HG03457 (cell line): ENCODE data around the gene MARVELD1.

Experiments
- ATAC-seq: cut with Tn5 transposase; IDR thresholded peaks from one replicate; pipeline ENCODE4 v1.9.1; 2021; ENCODE audit warnings: moderate number of reproducible peaks; ENCODE audit not compliant: unreplicated experiment

The MARVELD1 gene

DNA sequence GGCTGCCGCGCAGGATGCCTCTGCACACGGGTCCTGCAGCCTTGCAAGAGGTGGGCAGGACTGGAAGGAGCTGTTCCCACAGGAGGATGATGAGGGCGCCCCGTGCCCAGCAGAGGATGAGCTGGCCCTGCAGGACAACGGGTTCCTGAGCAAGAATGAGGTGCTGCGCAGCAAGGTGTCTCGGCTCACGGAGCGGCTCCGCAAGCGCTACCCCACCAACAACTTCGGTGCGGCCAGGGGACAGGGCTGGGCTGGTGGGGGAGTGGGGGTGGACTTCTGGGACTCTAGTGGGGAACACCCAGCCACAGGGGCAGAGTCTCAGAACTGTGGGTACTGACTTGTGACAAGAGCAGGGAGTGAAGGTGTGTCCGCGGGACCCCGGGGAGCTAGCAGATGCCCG is 39.4 kb downstream of the MARVELD1 start:
- no peak for ATAC-seq

DNA sequence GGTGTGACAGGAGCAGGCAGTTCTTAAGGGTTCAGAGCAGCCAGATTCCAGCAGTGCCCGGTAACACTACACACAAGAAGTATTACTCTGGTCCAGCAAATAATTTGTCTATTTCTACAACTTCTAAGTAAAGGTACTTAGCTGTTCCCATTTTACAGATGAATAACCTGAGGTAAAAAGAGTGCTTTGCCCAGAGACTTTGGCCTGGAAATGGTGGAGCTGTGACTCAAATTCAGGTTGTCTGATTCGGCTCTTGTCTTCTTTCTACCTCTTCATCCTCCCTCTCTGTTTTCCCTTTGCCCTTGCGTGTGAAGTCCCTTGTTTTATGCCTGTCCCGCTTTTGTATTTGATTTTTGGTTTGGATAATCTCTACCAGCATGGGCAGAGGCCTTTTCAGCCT is 41.2 kb downstream of the MARVELD1 start:
- no peak for ATAC-seq

DNA sequence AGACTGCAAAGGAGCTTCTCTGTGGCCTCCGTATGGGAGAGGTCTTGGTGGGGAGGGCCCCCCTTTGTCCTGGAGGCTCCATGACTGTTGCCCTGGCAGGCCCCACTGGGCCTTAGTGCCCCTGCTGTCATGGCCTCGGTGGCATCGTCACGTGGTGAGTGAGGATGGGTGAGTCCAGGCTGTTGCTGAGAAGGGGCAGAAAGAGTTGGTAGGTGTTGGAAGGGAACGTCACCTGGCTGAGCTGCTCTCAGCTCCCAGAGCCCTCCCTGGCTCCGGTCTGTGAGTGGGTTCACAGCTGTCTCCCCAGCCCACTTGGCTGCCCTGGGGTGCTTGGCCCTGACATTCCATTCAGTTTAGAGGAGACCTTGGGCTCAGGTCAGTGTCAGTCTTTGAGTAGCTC is 42.2 kb downstream of the MARVELD1 start:
- ATAC-seq: no peak

DNA sequence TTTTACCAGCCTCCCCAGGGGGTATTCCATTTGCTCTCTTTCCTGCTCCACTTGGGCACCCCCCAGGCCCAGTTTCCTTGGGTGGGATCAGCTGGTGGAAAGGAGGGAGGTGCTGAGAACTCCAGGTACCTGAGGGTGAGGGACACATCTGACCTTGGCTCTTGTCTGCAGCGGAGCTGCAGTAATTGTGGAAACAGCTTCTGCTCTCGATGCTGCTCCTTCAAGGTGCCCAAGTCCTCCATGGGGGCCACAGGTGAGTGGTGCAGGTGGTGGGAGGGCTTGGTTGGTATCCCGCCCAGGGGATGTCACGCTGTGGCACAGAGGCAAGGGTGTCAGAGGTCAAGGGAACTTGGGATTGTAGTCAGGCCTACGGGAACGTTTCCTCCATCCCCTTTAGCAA is 43.9 kb downstream of the MARVELD1 start:
- ATAC-seq: no peak

DNA sequence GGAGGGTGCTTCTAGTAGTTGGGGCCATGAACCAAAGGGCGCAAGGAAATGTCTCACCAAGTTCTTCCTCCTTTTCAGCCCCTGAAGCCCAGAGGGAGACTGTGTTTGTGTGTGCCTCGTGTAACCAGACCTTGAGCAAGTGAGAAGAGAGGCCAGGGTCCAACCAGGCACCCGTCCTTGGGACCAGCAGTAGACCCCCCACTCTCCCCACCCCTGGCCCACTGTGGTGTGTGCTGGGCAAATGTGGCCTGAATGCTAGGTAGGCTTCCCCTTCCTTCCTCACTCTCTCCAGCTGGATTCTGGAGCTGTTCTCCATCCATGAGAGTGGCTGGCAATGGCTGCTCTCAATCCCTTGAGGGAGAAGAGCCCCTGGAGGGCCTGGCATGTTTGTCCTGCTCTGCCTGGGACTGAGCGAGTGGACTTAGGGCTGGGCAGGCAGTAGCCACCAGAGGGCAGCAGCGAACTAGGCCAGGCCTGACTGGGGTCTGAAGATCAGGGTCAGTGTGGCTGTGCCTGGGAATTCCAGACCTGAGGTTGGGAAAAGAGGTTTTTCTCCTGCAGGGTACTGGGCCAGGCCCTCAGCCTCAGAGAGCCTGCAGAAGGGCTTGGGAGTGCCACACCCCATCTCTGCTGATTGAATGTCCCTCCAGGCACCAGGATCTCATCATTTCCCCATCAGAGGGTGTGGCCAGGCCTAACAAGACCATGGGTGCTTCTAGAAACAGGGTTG is 45.8 kb downstream of the MARVELD1 start:
- ATAC-seq: no peak

DNA sequence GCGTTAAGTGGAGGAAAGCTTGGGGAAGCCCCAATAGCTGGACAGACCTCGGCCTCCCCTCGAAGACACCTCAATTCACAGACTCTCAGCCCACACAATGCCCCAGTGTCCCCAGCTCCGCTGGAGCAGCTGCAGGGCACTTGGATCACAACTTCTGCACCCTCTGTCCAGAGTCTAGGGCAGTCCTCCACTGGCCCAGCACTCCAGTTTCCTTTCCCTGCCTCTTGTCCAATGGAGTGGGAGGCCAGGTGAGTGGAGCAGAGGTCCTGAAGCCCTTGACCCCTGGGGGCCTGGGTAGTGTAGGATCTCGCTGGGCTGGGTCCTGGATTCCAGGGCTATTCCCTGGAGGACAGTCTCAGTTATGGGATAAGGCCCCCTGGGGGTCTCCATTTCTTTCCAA is 46.4 kb downstream of the MARVELD1 start:
- no peak for ATAC-seq

DNA sequence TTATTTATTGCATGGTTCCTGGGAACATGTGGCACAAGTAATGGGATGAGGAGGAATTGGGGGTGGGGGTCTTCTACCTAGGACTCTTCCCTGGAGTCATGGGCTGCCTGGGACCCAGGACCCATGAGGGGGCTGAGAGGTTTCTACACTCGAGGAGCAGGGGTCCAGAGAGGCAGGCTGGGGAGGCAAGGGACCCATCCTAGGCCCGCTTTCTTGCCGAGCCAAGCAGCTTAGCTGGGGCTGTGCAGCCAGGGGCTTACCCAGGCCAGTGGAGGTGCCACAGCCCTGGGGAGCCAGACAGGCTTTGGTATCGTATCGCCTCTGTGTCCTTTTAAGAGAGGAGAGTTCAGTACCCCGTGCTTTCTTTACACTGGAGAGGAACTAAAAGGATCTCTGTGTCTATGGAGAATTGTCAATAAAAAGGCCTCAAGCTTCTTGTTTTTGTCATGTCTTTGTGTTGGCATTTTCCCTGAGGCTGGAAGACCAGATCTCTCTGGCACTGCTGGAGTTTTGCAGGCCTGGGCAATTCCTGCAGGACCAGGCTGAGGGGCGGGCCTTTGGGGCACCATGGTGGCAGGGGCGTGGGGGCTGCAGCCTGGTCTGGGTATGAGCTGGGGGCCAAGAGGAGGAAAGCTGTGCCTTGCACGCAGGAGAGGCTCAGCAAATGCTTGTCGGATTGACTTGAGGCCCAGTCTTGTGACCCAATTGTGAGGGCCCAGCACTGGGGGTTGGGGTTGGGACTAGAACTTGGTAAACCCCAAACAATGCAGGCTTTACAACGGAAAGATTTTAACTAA is 47.1 kb downstream of the MARVELD1 start:
- no peak for ATAC-seq

DNA sequence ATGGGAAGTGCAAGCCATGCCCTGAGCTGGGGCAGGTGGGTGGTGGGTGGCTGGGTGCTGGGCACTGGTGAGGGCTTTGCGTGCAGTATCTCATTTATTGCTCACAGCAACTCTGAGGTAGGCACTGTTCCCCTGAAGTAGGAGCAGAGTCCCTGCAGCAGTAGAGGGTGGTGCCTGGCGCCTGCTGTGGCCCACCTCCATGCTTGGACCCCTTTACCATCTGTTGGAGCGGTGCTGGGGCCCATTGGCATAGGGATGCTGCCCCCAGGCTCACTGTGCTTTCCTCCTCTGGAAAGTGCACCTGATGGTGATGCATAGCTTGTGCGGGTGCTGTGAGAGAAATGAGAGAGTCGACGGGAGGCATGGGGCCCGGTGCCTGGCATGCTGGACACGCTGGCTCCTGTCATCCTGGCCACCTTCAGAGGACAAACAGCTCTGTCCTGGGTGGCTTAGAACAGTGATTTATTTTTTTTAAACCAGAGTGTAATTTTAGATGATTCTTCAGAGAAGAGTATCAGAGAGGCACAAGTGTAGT is 47.9 kb downstream of the MARVELD1 start:
- ATAC-seq: no peak

DNA sequence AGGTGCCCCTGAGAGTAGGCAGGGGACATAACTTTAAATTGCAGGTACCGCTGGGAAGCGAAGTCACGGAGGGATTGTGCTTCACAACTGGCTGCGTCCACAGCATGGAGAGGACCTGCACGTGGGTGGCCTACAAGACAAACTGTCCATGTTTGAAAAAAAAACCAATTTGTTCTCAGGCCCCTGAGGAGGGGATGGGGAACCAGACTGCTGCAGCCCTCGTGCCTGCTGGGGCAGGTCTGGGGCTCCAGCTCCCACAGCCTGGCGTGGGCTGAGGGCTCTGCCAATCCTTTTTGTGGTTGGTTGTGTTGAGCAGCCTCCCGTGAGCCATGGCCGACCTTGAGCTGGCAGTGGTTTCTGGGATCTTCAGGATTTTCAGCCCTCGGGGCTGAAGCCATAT is 48.5 kb downstream of the MARVELD1 start:
- no peak for ATAC-seq

DNA sequence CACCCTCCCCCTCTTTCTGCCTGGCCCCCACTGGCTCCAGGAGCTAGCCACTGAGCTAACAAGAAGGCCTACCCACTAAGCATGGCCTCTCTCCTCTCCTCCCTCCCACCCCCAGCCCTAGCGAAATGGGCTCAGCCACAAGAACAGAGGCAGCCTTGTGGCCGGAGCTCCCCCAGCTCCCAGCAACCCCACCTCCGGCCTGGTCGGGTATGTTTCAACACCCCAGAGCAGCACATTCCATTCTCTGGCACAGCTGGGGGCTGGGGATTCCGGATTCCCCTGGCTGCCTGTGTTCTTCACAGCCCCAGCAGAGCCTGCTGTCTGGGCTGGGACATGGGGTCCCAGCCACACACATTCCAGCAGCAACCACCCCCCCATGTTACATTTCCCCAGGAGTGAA is 49.3 kb downstream of the MARVELD1 start:
- no peak for ATAC-seq

DNA sequence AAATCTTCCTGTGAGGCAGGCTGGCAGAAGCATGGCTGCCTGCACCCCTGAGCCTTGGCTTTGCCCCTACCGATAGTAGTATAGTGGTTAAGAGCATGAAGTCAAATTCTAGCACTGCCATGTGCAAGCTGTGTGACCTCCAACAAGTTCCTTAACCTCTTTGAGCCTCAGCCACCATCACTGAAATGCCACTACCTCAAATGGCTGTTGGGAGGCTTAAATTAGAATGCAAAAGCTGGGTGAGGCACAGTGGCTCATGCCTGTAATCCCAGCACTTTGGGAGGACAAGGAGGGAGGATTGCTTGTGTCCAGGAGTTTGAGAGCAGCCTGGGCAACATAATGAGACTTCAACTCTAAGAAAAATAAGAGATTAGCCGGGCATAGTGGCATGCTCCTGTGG is 49.9 kb downstream of the MARVELD1 start:
- ATAC-seq: no peak

DNA sequence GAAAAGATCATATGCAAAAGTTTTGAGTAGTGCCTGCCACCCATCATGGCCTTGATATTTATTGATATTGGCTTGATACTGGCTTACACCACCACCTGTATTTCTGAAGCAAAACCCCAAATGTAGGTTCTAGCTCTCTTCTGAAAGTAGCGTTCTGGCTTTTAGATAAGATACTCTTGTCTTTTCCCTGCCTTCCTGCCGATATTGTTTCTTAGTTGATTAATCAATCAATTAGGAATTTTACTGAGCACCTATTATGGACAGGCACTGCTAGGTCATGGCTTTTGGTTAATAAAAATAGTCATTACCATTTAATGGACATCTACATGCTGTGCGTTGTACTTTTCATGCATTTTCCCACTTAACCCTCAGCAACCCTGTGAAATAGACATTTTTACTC is 50.4 kb downstream of the MARVELD1 start:
- ATAC-seq: no peak

DNA sequence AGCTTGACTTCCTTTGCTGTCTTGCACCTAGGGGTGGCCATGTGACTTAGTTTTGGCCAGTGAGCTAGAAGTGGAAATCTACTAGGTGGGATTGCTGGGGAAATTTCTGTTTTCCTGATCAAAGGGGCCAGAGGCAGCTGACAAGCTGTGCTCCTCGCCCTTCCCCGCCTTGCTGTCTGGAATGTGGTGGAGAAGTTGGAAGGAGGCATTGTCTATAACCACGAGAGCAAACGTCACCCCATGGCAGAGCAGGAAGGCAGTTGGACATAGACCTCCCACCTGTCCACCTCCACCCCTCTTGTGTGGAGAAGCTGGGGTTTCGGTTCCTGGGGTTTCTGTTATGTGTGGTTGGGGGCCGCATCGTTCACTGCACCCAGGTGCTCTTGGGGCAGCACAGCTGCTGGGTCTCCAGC is 51.0 kb downstream of the MARVELD1 start:
- ATAC-seq: no peak

DNA sequence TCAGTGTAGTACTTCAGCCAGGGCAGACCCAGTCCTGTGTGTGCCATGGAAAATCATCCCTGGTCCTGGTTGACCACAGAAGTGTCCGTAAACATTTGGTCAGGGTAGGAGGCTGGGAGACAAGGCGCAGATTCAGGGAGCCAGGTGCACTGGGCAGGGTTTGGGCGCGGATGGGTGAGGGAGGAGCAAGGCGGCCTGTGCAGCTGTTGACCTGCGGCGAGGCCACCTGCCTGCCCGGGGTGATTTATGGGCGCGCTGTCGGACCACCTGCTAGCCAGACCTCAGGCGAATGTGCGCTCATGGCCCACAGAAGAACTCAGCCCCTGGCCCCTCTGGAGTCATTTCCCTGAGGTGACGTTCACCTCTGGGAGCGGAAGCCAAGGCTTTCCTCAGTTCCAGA is 51.7 kb downstream of the MARVELD1 start:
- ATAC-seq: no peak

DNA sequence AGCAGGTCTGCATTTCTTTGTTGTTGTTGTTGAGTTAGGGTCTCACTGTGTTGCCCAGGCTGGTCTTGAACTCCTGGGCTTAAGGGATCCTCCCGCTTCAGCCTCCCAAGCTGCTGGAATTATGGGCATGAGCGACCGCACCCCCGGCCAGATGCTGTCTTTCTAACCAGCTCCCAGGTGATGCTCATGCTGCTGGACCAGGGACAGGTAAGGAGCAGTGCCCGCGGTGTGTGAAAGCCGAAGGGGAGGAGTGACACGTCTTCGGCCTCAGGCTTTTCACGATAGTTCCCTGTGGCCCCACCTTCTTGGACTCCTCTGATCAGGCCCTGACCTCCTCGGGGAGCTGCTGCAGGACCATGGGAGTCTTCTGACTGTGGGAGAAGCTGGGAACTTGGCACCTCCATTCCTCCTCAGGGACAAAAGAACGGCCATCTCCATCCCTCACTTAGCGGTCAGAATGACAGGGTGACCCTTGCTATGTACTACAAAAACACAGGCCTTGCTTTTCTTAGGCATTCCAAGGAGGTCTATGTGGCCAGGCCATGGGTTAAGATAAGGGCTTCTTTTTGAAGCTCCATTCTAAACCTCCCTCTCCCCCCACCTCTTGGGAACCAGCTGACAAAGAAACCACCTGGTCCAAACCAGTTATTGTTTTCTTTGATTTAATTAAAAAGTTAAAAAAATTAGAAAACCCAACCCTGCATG is 52.7 kb downstream of the MARVELD1 start:
- ATAC-seq: no peak

DNA sequence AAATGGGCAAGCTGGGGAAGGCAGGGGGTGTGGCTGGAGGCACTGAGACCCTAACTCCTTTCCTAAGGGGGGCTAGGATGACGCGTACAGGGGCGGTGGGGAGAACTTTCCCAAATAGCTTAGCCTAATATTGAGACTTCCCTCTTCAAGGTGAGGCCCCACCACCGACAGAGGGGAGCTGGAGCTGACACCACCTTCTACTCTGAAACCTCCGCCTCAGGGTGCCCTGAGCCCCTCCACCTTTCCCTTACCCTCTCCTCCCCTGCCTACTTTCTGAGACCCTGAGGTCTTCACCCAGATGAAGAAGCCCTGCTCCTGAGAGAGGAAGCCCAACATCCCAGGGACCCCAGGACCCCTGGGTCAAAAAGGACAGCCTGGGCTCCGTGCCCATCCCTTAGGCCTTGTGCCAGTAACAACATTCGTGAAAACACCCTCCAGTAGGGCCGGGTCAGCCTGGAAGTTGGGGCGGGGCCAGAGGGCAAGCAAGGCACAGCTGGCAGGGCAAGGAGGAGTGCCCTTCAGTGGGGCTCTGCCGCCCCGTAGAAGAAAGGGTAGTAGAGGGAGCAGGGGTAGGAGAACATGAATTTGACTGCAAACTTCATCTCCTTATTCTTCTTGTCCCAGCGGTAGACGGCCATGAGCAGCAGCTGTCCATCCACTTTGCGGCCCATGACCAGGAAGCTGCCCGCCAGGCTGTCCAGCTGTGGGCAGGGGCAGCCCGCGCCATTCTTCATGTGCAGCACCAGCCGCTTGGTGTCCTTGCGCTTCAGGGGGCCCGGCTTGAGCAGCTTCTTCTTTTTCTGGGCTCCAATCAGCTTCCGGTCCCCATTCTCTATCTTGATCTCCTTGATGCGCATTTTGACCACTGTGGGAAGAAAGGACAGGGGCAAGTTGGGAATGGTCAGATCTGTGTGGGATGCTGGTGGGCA is 53.7 kb downstream of the MARVELD1 start:
- ATAC-seq: no peak
